AG09319 (cell line): Measurements from ENCODE around the gene PSMC3.

Source experiments
- DNase-seq: peaks from one replicate; pipeline ENCODE4 v3.0.0-alpha.2; 2010; ENCODE audit warnings: low read depth; ENCODE audit errors: extremely low read depth
- CTCF ChIP-seq: IDR thresholded peaks from 2 replicates; pipeline ENCODE4 v1.5.1; 2011; ENCODE audit warnings: low read depth, mild to moderate bottlenecking, inconsistent platforms, low read length, moderate library complexity

PSMC3 gene

GRCh38 chr11:47391711-47392432 is 34.4 kb downstream of the PSMC3 start:
- TF ChIP-seq CTCF = no peak
- no peak for DNase-seq

GRCh38 chr11:47391077-47391583 is 35.1 kb downstream of the PSMC3 start:
- no peak for TF ChIP-seq CTCF
- DNase-seq = no peak

- no peak for TF ChIP-seq CTCF
- no peak for DNase-seq
Measured at GRCh38 chr11:47390422-47390760, 35.8 kb downstream of the PSMC3 start.

- DNase-seq = no peak
- TF ChIP-seq CTCF = no peak
Measured at GRCh38 chr11:47389577-47390421, 36.4 kb downstream of the PSMC3 start.

- TF ChIP-seq CTCF = no peak
- no peak for DNase-seq
Measured at GRCh38 chr11:47388697-47389576, 37.3 kb downstream of the PSMC3 start.

GRCh38 chr11:47387944-47388696 is 38.1 kb downstream of the PSMC3 start:
- no peak for DNase-seq
- TF ChIP-seq CTCF = no peak
